Skeletal muscle satellite cell (primary cell): Measurements from ENCODE around the gene LAIR2.
"Not testable (repeated sequence)": the region's sequence is repeated elsewhere in the genome, so short reads cannot be mapped to it uniquely, and the experiment has no call there.

Source experiments
- H3K27me3 ChIP-seq: 2 replicates; pipeline ENCODE4 v1.7.0; 2013; ENCODE audit warnings: low read length; ENCODE audit not compliant: control insufficient read depth, insufficient read depth
- H3K36me3 ChIP-seq: 2 replicates; pipeline ENCODE4 v1.7.0; 2013; ENCODE audit warnings: mild to moderate bottlenecking, control low read depth, low read length; ENCODE audit not compliant: insufficient read depth
- H3K4me1 ChIP-seq: 2 replicates; pipeline ENCODE4 v1.7.0; 2013; ENCODE audit warnings: low read length; ENCODE audit not compliant: control insufficient read depth, insufficient read depth
- H3K4me2 ChIP-seq: 2 replicates; pipeline ENCODE4 v1.7.0; 2013; ENCODE audit warnings: mild to moderate bottlenecking, low read length
- H3K4me3 ChIP-seq: 2 replicates; pipeline ENCODE4 v1.7.0; 2013; ENCODE audit warnings: low read length
- H3K9ac ChIP-seq: 2 replicates; pipeline ENCODE4 v1.7.0; 2013; ENCODE audit warnings: mild to moderate bottlenecking, low read depth, low read length, moderate library complexity
- H3K9me3 ChIP-seq: replicated peaks from 2 replicates; pipeline ENCODE4 v1.7.0; 2013; ENCODE audit warnings: mild to moderate bottlenecking, control low read depth, low read length

LAIR2 gene

DNA sequence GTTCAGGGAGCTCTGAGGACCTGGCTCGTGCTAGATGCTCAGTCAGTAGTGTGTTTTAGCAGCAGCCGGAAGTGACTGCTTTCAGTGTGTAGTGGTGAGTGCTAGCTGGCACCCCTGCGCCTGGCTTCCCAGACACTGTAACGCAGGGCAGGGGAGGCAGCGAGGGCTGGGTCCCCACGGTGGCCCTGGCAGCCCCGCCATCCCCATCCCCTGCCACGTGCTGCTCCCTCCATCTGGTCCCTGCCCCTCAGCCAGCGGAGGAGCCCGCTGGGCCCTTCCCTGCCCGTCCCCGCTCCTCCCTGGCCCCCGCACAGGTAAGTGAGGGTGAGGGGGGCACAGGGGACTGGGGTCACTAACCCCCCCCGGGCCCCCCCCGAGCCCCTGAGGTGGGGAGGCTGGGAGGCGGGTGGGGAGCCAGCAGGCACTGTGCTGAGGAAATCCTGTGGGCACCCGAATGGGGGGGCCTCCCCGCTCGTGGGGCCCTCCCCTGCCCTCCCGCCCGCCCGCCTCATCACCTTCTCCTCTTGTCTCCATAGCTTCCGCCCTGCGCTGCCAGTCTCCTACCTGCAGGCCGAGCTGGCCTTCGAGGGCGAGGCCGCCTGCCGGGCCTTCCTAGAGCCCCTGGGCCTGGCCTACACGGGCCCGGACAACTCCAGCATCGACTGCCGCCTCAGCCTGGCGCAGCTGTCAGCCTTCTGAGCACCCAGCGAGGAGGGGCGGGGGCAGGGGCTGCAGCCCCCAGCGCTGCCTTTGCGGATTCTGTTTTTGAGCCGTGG is 42.2 kb upstream of the LAIR2 start:
- Histone ChIP-seq H3K9ac (no peak overlapping the region), H3K9me3 (no peaks in the 10 kb centered on the region), H3K4me3 (no peak overlapping the region), H3K4me1 (peaks cover 34% of the 10 kb centered on the region), H3K36me3 (peaks cover 61% of the 10 kb centered on the region), H3K4me2 (no peak overlapping the region), H3K27me3 (no peaks in the 10 kb centered on the region)

DNA sequence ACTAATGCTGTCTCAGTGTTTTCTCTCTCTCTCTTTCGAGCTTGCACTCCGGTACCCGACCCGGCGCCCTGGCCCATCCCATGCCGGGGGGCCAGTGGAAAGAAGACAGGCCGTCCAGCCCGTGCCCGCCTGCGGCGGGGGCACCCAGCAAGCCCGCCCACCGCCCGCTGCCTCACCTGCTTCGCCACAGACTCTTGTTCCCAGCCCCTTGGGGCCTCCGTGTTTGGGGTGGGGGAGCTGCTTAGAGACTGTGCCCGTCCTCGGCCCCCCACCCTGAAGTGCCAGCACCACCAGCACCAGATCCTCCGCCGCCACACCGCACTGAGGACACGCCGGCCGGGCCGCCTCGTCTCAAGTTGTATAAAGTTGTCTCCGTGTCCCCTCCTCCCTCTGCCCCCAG is 41.4 kb upstream of the LAIR2 start:
- Histone ChIP-seq H3K9me3 (no peaks in the 10 kb centered on the region), H3K4me3 (no peak overlapping the region), H3K9ac (no peak overlapping the region), H3K4me2 (no peak overlapping the region), H3K4me1 (peaks cover 34% of the 10 kb centered on the region), H3K36me3 (peaks cover 53% of the 10 kb centered on the region), H3K27me3 (no peaks in the 10 kb centered on the region)

DNA sequence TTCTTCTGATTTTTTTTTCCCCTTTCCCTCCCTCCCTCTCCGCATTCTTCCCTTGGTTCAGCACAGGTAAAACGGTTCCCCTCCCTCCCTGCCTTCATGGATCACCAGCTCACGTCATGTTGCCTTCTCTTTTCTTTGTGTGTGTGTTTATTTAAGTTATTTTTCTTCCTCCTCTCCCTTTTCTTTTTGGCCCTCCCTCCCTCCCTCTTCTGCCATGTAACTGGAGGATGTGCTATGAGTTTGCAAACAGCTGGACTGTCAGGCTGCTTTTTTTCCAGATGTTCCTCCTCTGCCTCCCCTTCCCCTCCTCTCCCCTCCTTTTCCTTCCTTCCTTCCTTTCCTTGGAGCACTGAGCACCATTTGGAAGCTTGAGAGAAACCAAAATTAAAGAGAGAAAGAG is 41.0 kb upstream of the LAIR2 start:
- no peaks in the 10 kb centered on the region for H3K9me3 ChIP-seq
- H3K27me3 ChIP-seq: no peaks in the 10 kb centered on the region
- no peak overlapping the region for H3K4me3 ChIP-seq
- peaks cover 49% of the 10 kb centered on the region for H3K36me3 ChIP-seq
- H3K4me2 ChIP-seq: peak overlapping the region; percentile 99
- peaks cover 34% of the 10 kb centered on the region for H3K4me1 ChIP-seq
- no peak overlapping the region for H3K9ac ChIP-seq

DNA sequence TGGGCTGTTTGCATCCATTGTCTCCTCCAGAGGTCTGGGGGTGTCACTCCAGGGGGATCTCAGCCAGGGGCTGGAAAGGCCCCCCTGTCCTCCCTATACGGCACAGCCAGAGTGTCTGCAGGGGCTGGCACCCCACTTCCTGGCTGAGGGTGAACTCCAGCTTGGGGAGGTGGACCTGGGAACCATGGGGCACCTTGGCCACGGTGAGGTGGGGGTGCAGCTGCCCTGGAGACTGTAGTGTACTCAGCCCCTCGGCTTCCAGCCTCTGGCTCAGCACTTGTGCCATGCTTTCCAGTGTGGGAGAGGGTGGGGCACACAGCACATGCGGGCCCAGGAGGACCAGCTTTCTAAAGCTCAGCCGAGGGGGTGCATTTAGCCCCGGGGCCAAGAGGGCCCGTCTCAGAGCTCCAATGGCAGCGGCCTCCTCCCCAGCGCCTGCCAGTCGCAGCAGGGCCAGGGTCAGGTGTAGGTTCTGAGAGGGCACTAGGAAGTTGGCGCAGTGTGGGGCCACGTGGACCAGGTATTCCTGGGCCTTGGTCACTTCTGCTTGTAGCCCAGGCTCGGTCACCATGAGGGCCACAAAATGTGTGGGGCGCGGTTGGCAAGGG is 40.5 kb upstream of the LAIR2 start:
- Histone ChIP-seq H3K9me3 (no peaks in the 10 kb centered on the region), H3K4me3 (peak overlapping the region; percentile 84), H3K4me2 (peak overlapping the region; percentile 99), H3K27me3 (no peaks in the 10 kb centered on the region), H3K36me3 (peaks cover 43% of the 10 kb centered on the region), H3K4me1 (peaks cover 34% of the 10 kb centered on the region), H3K9ac (peak overlapping the region; percentile 93)

DNA sequence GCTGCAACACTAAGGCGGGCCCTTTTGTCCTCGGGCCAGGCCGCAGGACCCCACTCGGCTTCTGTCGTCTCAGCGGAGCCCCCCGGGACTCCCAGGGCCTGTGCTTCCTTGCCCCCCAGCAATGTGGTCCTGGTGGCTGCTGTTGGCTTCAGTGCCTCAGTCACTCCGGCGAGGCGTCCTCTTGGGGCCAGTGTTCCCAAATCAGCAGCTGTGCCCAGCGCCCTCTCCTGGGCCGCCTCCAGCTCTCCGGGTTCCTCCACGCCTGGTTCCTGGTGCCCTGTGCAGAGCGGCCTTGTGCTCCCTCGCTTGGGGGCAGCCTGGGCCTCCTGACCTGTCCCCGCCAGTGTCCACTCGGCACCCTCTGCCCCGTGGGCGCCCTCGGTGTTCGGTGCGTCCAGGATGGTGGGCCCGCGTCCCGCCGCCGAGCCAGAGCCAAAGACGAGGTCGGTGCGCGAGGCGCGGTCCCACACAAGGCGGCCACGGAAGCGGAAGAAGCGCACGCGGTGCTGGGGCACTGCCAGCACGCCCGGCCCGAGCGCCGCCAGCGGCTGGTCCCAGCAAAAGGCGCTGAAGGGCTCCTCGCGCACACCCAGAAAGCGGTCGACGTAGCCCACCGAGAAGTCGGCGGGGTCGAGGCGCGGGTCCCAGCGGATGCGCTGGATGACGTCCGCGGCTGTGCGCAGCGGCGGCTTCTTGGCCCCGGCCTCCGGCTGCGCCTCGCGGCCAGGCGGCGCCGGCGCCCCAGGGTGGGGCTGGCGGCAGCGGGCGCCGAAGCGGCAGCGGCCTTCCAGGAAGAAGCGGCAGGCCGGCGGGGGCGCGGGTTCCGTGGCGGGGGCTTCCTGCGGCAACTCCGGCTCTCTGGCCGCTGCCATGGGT is 39.7 kb upstream of the LAIR2 start:
- Histone ChIP-seq H3K4me3 (peak overlapping the region; percentile 84), H3K4me2 (peak overlapping the region; percentile 99), H3K4me1 (peaks cover 34% of the 10 kb centered on the region), H3K27me3 (no peaks in the 10 kb centered on the region), H3K9me3 (no peaks in the 10 kb centered on the region), H3K36me3 (peaks cover 36% of the 10 kb centered on the region), H3K9ac (peak overlapping the region; percentile 93)

DNA sequence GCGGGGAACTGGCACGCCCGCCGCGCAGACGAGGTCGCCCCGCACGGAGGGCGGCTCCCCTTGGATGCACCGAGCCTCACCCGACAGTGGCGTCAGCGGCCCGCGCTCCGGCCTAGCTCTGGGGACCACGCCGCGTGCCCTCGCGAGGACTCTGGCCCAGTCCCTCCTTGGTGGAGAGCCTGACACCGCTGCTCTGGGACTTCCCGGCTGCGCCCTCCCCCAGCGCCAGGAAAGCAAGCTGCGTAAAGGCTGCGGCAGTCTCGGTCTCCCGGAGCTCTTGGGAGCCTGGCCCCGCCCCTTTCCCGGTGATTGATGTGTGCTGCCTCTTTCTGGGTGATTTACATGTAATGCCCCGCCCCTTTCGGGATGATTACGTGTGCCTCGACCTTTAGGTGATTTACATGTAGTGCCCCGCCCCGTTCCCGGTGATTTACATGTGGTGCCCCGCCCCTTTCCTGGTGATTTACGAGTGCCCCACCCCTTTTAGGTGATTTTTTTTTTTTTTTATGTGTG is 39.0 kb upstream of the LAIR2 start, which contains the start of gene LENG9:
TSS of gene LENG9 (minus strand) at position 248 of the 513 bp plus-strand sequence. CDS start 252 bp downstream, outside the sequence.
- peaks cover 29% of the 10 kb centered on the region for H3K36me3 ChIP-seq
- peak within 1 kb of the TSS; percentile 84 for H3K4me3 ChIP-seq
- peaks cover 34% of the 10 kb centered on the region for H3K4me1 ChIP-seq
- H3K9me3 ChIP-seq: no peaks in the 10 kb centered on the region
- no peaks in the 10 kb centered on the region for H3K27me3 ChIP-seq
- H3K9ac ChIP-seq: peak within 1 kb of the TSS; percentile 93
- peak within 1 kb of the TSS; percentile 99 for H3K4me2 ChIP-seq

DNA sequence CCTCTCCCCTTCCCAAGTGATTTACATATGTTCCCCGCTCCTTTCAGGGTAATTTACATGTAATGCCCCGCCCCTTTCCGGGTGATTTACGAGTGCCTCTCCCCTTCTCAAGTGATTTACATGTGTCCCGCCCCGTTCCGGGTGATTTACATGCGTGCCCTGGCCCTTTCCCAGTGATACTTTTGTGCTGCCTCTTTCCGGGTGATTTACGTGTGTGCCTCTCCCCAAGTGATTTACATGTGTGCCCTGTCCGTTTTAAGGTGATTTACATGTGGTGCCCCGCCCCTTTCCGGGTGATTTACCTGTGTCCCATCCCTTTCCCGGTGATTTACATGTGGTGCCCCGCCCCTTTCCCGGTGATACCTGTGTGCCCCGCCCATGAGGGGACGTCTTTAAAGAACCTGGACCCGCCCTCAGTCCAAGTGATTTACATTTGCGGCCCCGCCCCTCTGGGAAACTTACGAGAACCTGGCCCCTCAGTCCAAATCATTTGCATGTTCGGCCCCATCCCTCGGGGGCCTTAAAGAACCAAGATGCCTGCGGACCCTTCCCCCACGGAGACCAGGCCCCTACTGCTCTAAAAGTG is 38.5 kb upstream of the LAIR2 start:
- no peaks in the 10 kb centered on the region for H3K27me3 ChIP-seq
- no peaks in the 10 kb centered on the region for H3K9me3 ChIP-seq
- H3K9ac ChIP-seq: peak overlapping the region; percentile 74
- H3K4me3 ChIP-seq: peak overlapping the region; percentile 84
- H3K36me3 ChIP-seq: peaks cover 24% of the 10 kb centered on the region
- peaks cover 34% of the 10 kb centered on the region for H3K4me1 ChIP-seq
- H3K4me2 ChIP-seq: peak overlapping the region; percentile 99

DNA sequence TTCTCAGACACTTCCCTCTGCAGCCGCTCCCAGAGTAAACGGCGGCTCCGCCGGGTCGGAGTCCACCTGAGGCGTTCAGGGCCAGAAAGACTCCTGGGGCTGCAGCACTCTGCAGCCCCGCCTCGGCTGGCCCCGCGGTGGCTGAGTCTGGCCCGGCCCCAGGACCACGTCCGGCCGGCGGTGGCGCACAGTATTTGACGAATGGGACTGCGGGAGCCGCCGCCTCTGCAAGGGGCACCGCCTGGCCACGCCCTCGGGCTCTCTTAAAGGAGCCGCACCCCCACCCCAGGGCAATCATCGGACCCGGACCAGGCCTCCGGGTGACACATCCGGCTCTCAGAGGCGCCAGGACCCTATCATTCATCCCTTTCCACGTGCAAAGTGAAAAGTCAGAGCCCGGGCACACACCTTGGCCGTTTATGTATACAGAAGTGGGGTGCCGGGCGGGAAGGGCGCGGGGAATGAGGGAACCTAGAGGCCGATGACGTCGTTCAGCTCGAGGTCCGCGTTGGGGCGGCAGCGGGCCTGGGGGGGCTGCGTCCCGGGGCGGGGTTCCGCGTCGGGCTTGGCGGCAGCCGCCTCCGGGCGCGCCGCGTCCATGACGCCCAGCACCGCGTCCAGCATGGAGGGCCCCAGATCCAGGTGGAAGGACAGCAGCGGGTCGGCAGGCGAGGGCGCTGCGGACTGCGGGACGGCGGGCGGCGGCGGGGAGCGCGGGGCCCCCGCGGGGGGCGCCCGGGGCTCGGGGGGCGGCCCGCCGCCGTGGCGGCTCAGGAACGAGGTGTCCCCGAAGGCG is 37.8 kb upstream of the LAIR2 start:
- Histone ChIP-seq H3K36me3 (peaks cover 21% of the 10 kb centered on the region), H3K4me3 (peak overlapping the region; percentile 84), H3K27me3 (peaks cover 4% of the 10 kb centered on the region), H3K4me2 (peak overlapping the region; percentile 99), H3K4me1 (peaks cover 34% of the 10 kb centered on the region), H3K9me3 (no peaks in the 10 kb centered on the region), H3K9ac (peak overlapping the region; percentile 74)

DNA sequence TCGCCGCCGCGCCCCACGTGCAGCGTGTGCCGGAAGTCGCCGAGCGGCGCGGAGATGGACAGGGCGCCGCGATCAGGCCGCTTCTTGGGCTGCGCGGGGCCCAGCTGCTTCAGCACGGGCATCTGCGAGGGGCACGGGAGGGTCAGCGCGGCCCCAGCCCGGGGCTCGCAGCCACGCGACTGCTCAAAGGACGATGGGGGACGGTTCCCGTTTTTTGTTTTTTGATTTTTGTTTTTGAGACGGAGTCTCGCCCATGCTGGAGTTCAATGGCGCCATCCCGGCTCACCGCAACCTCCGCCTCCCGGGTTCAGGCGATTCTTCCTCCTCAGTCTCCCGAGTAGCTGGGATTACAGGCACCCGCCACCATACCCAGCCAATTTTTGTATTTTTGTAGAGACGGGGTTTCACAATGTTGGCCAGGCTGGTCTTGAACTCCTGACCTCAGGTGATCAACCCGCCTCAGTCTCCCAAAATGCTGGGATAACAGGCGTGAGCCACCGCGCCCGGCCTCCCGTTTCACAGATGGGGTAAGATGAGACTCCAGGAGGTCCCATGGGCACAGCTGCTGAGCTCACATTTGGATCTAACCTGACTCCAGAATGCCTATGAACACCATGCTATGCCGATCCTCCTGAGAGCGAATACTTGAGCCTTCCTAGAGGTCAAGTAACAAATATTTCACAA is 37.1 kb upstream of the LAIR2 start:
- H3K36me3 ChIP-seq: peaks cover 21% of the 10 kb centered on the region
- H3K9me3 ChIP-seq: no peaks in the 10 kb centered on the region
- H3K4me3 ChIP-seq: no peak overlapping the region
- peak overlapping the region; percentile 99 for H3K4me2 ChIP-seq
- H3K4me1 ChIP-seq: peaks cover 34% of the 10 kb centered on the region
- H3K27me3 ChIP-seq: peaks cover 10% of the 10 kb centered on the region
- no peak overlapping the region for H3K9ac ChIP-seq

DNA sequence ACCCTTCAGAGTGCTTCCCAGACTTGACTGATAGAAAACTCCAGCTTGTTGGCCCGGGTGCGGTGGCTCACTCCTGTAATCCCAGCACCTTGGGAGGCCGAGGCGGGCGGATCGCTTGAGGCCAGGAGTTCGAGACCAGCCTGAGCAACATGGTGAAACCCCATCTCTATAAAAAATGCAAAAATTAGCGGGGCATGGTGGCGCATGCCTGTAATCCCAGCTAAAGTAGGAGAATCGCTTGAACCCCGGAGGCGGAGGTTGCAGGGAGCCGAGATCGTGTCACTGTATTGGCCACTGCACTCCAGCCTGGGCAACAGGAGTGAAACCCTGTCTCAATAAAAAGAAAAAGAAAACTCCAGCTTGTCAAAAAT is 36.5 kb upstream of the LAIR2 start:
- not testable (repeated sequence) for H3K4me3 ChIP-seq, H3K9me3 ChIP-seq, H3K4me2 ChIP-seq, H3K9ac ChIP-seq
- Histone ChIP-seq H3K4me1 (peaks cover 37% of the 10 kb centered on the region), H3K36me3 (peaks cover 18% of the 10 kb centered on the region), H3K27me3 (peaks cover 15% of the 10 kb centered on the region)
